Spleen (tissue), 11 donors: ENCODE measurements around the gene OR7C1. TPM values are rescaled to one million over a fixed set of nuclear protein-coding genes. Genes with fewer than 3 reads are reported as not detected.
"Not testable (repeated sequence)": the region's sequence is repeated elsewhere in the genome, so short reads cannot be mapped to it uniquely, and the experiment has no call there.

Source experiments
- DNase-seq: peaks from one replicate; pipeline ENCODE4 v3.0.0-alpha.2; 2020
- H3K27ac ChIP-seq, 8 donors: fragments of 200-600 bp; sonication (generic) in 7 of 8; 1 replicate in 4 of 8; 2 replicates in 4 of 8; pipeline versions ENCODE4 v1.5.0 to v1.8.0; 2016 to 2021; ENCODE audit warnings: inconsistent platforms in 4 of 8, mild to moderate bottlenecking in 4 of 8, moderate library complexity in 1 of 8
- H3K27me3 ChIP-seq, 7 donors: fragments of 200-600 bp; sonication (generic) in 6 of 7; replicated peaks in 1 of 7; 1 replicate in 4 of 7; 2 replicates in 3 of 7; pipeline versions ENCODE4 v1.5.0 to v1.8.0; 2016 to 2021; ENCODE audit warnings: inconsistent platforms in 3 of 7, mild to moderate bottlenecking in 1 of 7
- H3K36me3 ChIP-seq, 6 donors: fragments of 200-600 bp; sonication (generic) in 5 of 6; 1 replicate in 4 of 6; 2 replicates in 2 of 6; pipeline versions ENCODE4 v1.5.0 to v1.8.0; 2016 to 2021; ENCODE audit warnings: inconsistent platforms in 2 of 6
- H3K4me1 ChIP-seq, 6 donors: fragments of 200-600 bp; sonication (generic) in 5 of 6; 1 replicate in 3 of 6; 2 replicates in 3 of 6; pipeline versions ENCODE4 v1.5.0 to v1.8.0; 2016 to 2021; ENCODE audit warnings: inconsistent platforms in 3 of 6
- H3K4me3 ChIP-seq, 8 donors: fragments of 200-600 bp; sonication (generic) in 7 of 8; 1 replicate in 4 of 8; 2 replicates in 4 of 8; pipeline versions ENCODE4 v1.5.0 to v1.8.0; 2016 to 2021; ENCODE audit warnings: inconsistent platforms in 4 of 8, mild to moderate bottlenecking in 4 of 8, moderate library complexity in 2 of 8
- H3K9me3 ChIP-seq, 8 donors: fragments of 200-600 bp; sonication (generic) in 7 of 8; 1 replicate in 4 of 8; 2 replicates in 4 of 8; pipeline versions ENCODE4 v1.5.0 to v1.8.0; 2016 to 2021; ENCODE audit warnings: inconsistent platforms in 4 of 8
- POLR2A ChIP-seq, 3 donors: fragments of 450-650 bp; IDR thresholded peaks; one replicate each; pipeline ENCODE4 v1.5.1; 2017; ENCODE audit warnings: antibody characterized with exemption in 3 of 3, mild to moderate bottlenecking in 1 of 3
- POLR2AphosphoS5 ChIP-seq, 3 donors: sonication (generic); formaldehyde crosslinking; IDR thresholded peaks; one replicate each; pipeline ENCODE4 v1.5.1; 2017; ENCODE audit warnings: antibody characterized with exemption in 3 of 3
- WGBS, 5 donors: extraction: QIAGEN DNeasy Blood & Tissue Kit in 3 of 5; methylation state at CpG; one replicate each; pipeline versions ENCODE4 v1.1.5 to v1.1.7; 2013 to 2018; 5-methylcytosine and 5-hydroxymethylcytosine counted together
- intact Hi-C: fragments of 100-400 bp; cut with DNase I; formaldehyde crosslinking; loops from one replicate; pipeline ENCODE4 v1.15.0; 2023; ENCODE audit warnings: low total_unique reads
- polyA plus RNA-seq, 3 donors: library from polyadenylated mRNA; stranded (reverse); fragments of 200-250 nt; gene quantifications; one replicate each; pipeline ENCODE4 v1.2.1, GENCODE V29; 2013
- total RNA-seq, 7 donors: library from RNA; depleted of rRNA in 3 of 7; stranded (reverse); fragments of >200 nt in 3 of 7; fragmentation: NEBNext Ultra II Directional in 4 of 7; extraction: Animal tissue kit (Norgen Biotek cat#: 25700) in 4 of 7; gene quantifications; one replicate each; pipeline versions ENCODE4 v1.1.0 to v1.2.1, GENCODE V29; 2016 to 2021
- TF ChIP-seq, protein P1 (sequence below), 11 experiments: fragments of 200-600 bp in 7 of 11; fragments of 450-650 bp in 4 of 11; sonication (generic) in 4 of 11; IDR thresholded peaks in 8 of 11; conservative IDR thresholded peaks in 3 of 11; 1 replicate in 7 of 11; 2 replicates in 4 of 11; pipeline versions ENCODE4 v1.4.0 to v1.8.0; 2016 to 2021; ENCODE audit warnings: antibody characterized with exemption in 11 of 11, inconsistent platforms in 4 of 11, mild to moderate bottlenecking in 1 of 11
- donor health status: healthy with polysubstance abuse.
- donor health status: DM: no; HTN: no; CAD: no; lungs with moderate emphysema.
- donor health status: DM: no; HTN: no; CAD: no.
- donor health status: Bipolar disorder and iron deficiency.
- donor health status: healthy.
- donor health status: DM: no; HTN: no; CAD: no.
- donor health status: DM: yes; HTN: yes; CAD: no.

OR7C1 gene
- total and polyA plus RNA-seq, 10 donors: under 0.01 to 0.02 TPM; not detected in 8

DNA sequence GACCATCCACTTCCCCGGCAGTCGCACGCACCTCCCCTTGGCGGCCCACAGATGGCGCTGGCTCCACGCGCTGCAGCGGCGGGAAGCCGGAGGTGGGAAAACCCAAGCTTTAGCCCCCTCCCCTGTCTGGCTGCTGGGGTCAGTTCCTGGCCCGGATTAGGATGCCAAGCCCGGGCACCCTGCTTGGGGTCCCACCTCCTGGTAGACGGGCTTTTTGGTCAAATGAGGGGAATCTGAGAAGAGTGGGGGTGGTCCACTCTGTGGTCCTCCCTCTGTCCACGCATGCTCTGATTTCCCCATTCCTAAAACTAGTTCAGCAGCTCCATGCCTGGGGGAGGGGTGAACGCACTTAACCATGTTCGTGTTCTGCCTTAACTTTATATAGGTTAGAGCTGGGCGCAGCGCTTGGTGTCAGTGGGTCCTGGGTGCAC lies 48.5 kb downstream of the OR7C1 start:
- Histone ChIP-seq H3K4me1 (peaks cover 4 to 56% (median 29%) of the 10 kb centered on the region in 6 donors), H3K9me3 (peaks cover 0 to 9% (median 0%) of the 10 kb centered on the region in 8 donors), H3K27me3 (peaks cover 0 to 33% (median 0%) of the 10 kb centered on the region in 7 donors), H3K4me3 (peak overlapping the region in 1 of 8 donors; percentile 35), H3K27ac (peak overlapping the region in 6 of 8 donors; percentile 63 to 91 (median 78)), H3K36me3 (no peaks in the 10 kb centered on the region)
- TF ChIP-seq, protein P1, sequence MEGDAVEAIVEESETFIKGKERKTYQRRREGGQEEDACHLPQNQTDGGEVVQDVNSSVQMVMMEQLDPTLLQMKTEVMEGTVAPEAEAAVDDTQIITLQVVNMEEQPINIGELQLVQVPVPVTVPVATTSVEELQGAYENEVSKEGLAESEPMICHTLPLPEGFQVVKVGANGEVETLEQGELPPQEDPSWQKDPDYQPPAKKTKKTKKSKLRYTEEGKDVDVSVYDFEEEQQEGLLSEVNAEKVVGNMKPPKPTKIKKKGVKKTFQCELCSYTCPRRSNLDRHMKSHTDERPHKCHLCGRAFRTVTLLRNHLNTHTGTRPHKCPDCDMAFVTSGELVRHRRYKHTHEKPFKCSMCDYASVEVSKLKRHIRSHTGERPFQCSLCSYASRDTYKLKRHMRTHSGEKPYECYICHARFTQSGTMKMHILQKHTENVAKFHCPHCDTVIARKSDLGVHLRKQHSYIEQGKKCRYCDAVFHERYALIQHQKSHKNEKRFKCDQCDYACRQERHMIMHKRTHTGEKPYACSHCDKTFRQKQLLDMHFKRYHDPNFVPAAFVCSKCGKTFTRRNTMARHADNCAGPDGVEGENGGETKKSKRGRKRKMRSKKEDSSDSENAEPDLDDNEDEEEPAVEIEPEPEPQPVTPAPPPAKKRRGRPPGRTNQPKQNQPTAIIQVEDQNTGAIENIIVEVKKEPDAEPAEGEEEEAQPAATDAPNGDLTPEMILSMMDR (IDR thresholded peaks at IDR 0.05 in 8 of 11, conservative IDR thresholded peaks at IDR 0.05 in 3 of 11): peak in 9 of 11 experiments; percentile 30 to 87 (median 77)
- no peak for TF ChIP-seq POLR2A (IDR thresholded peaks at IDR 0.05)
- TF ChIP-seq POLR2AphosphoS5 (IDR thresholded peaks at IDR 0.05): peak in 1 of 3 donors; percentile 61
- intact Hi-C loops: no loop called here
- peak; percentile 90 for DNase-seq
- WGBS, 5 donors: 20 to 23% (median 22%) methylated on average over 17 to 18 of the region's 18 CpGs

- Histone ChIP-seq H3K27ac (peak overlapping the region in 7 of 8 donors; percentile 61 to 91 (median 76)), H3K4me3 (peak overlapping the region in 1 of 8 donors; percentile 35), H3K4me1 (peaks cover 4 to 63% (median 29%) of the 10 kb centered on the region in 6 donors), H3K27me3 (peaks cover 0 to 42% (median 0%) of the 10 kb centered on the region in 7 donors)
- H3K9me3 ChIP-seq, H3K36me3 ChIP-seq, intact Hi-C loops: not testable (repeated sequence)
- WGBS, 5 donors: 32 to 43% (median 38%) methylated on average over 8 to 9 of the region's 11 CpGs
- DNase-seq: peak; percentile 89
- peak in 2 of 3 donors; percentile 28 to 60 for TF ChIP-seq POLR2AphosphoS5 (IDR thresholded peaks at IDR 0.05)
Observed at GRCh38 chr19:14785102-14785793, 49.7 kb downstream of the OR7C1 start.

GRCh38 chr19:14784730-14785101 lies 50.3 kb downstream of the OR7C1 start:
- peak; percentile 61 to 78 (median 73) for TF ChIP-seq POLR2AphosphoS5 (IDR thresholded peaks at IDR 0.05)
- Histone ChIP-seq H3K27ac (peak overlapping the region in 7 of 8 donors; percentile 36 to 91 (median 76)), H3K4me1 (peaks cover 4 to 63% (median 29%) of the 10 kb centered on the region in 6 donors), H3K4me3 (peak overlapping the region in 1 of 8 donors; percentile 35), H3K27me3 (peaks cover 0 to 47% (median 0%) of the 10 kb centered on the region in 7 donors)
- intact Hi-C loops, H3K36me3 ChIP-seq, H3K9me3 ChIP-seq: not testable (repeated sequence)
- peak; percentile 93 for DNase-seq
- WGBS, 5 donors: 12 to 28% (median 16%) methylated on average over 7 to 9 of the region's 10 CpGs

GRCh38 chr19:14783410-14783998 lies 51.5 kb downstream of the OR7C1 start:
- H3K4me3 ChIP-seq, intact Hi-C loops, H3K36me3 ChIP-seq, H3K9me3 ChIP-seq, DNase-seq: not testable (repeated sequence)
- Histone ChIP-seq H3K4me1 (peaks cover 4 to 63% (median 29%) of the 10 kb centered on the region in 6 donors), H3K27ac (peak overlapping the region in 7 of 8 donors; percentile 36 to 91 (median 76)), H3K27me3 (peaks cover 0 to 51% (median 0%) of the 10 kb centered on the region in 7 donors)
- 27 to 40% (median 37%) methylated on average over 7 to 8 of the region's 8 CpGs for WGBS, 5 donors

DNA sequence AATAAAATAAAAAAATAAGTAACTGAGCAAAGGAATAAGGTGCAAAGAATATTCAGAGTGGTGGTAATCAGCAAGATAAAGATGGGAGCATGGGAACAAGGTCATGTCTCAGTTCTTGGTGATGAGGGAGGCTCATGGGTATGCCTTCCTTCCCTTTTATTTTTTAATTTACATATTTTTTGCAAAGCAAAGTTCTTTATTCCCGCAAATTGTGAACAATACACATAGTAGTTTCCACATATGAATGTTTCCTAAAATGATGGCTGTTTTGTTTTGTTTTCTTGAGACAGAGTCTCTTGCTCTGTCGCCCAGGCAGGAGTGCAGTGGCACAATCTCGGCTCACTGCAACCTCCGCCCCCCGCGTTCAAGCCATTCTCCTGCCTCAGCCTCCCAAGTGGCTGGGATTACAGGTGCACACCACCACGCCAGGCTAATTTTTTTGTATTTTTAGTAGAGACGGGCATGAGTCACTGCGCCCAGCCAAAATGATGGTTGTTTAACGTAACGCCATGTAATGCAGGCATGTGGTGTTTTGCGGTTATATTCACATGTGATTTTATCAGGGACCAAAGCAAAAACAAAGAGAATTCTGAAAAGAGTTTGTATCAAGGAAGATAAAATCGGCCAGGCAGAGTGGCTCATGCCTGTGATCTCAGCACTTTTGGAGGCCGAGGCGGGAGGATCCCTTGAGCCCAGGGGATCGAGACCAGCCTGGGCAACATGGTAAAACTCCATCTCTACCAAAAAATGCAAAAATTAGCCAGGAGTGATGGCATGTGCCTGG lies 52.2 kb downstream of the OR7C1 start:
- Histone ChIP-seq H3K27ac (peak overlapping the region in 6 of 8 donors; percentile 58 to 91 (median 78)), H3K36me3 (no peaks in the 10 kb centered on the region), H3K27me3 (peaks cover 0 to 57% (median 0%) of the 10 kb centered on the region in 7 donors), H3K4me1 (peaks cover 4 to 67% (median 29%) of the 10 kb centered on the region in 6 donors), H3K9me3 (peaks cover 0 to 6% (median 0%) of the 10 kb centered on the region in 8 donors), H3K4me3 (no peak overlapping the region)
- TF ChIP-seq, protein P1 (IDR thresholded peaks at IDR 0.05 in 8 of 11, conservative IDR thresholded peaks at IDR 0.05 in 3 of 11): no peak
- TF ChIP-seq POLR2AphosphoS5 (IDR thresholded peaks at IDR 0.05): peak in 1 of 3 donors; percentile 18
- no peak for TF ChIP-seq POLR2A (IDR thresholded peaks at IDR 0.05)
- 84 to 91% (median 88%) methylated on average over 16 of the region's 16 CpGs for WGBS, 5 donors
- intact Hi-C loops: no loop called here
- DNase-seq: no peak

DNA sequence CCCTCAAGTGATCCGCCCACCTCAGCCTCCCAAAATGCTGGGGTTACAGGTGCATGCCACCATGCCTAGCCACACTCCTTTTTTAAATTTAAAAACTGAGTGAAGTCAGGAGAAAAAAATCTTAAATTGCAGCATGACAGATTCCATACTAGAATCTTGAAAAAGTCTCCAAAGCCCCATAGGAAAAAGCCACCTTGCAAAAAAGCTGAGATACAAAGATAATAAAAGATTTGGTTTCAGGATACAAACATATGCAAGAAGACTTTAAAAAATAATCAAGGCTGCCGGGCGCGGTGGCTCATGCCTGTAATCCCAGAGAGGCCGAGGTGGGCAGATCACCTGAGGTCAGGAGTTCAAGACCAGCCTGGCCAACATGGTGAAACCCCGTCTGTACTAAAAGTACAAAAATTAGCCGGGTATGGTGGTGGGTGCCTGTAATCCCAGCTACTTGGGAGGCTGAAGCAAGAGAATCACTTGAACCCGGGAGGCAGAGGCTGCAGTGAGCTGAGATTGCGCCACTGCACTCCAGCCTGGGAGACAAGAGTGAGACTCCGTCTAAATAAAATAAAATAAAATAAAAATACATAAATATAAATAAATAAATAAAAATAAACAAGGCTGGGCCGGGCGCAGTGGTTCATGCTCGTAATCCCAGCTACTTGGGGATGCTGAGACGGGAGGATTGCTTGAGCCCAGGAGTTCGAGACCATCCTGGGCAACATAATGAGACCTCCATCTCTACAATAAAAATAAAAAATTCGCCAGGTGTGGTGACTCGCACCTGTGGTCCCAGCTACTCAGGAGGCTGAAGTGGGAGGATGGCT lies 53.1 kb downstream of the OR7C1 start:
- H3K9me3 ChIP-seq, H3K36me3 ChIP-seq, intact Hi-C loops, DNase-seq, H3K4me3 ChIP-seq: not testable (repeated sequence)
- Histone ChIP-seq H3K27me3 (peaks cover 0 to 63% (median 0%) of the 10 kb centered on the region in 7 donors), H3K27ac (peak overlapping the region in 4 of 8 donors; percentile 76 to 91 (median 84)), H3K4me1 (peaks cover 4 to 63% (median 28%) of the 10 kb centered on the region in 6 donors)
- WGBS, 5 donors: 88 to 94% (median 90%) methylated on average over 17 of the region's 17 CpGs

DNA sequence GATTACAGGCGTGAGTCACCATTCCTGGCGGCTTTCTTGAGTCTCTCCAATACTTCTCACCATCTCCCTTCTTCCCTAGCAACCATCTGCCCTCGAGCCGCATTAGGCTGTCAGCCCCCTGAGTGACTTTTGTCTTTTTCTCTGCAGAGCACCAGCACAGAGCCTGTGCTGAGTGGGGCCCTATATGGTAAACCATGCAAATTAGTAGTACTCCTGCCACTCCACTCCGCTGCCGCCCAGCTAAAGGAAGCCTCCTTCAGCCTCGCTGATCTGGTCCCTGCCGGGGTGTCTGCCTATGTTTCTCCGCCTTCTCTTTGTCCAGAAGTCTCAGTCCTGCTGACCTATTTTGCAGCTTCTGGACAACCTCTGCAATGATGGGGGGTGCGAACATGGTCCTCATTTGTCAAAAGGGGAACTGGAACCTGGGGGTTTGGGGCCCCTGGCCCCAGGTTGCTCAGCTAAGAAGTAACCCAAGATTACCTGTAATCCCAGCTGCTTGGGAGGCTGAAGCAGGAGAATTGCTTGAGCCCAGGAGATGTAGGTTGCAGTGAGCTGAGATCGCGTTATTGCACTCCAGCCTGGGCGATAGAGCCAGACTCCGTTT lies 54.3 kb downstream of the OR7C1 start:
- intact Hi-C loops, H3K9me3 ChIP-seq, H3K36me3 ChIP-seq, H3K4me3 ChIP-seq, DNase-seq, H3K27ac ChIP-seq: not testable (repeated sequence)
- 65 to 74% (median 70%) methylated on average over 12 to 14 of the region's 14 CpGs for WGBS, 5 donors
- Histone ChIP-seq H3K4me1 (peaks cover 0 to 62% (median 23%) of the 10 kb centered on the region in 6 donors), H3K27me3 (peaks cover 0 to 65% (median 3%) of the 10 kb centered on the region in 7 donors)
